ENCODE data around the gene COX5B. TPM values are rescaled to one million over a fixed set of nuclear protein-coding genes. Genes with fewer than 3 reads are reported as not detected.

COX5B gene
- total and polyA plus RNA-seq, 10 of the 15 experiments (the other 5 are each of a cell fraction or from before 2014, with no cell fraction given) = 69.5 to 518 (median 363) TPM

GRCh38 chr2:97663626-97663961 is 17.7 kb downstream of the COX5B start:
- Histone ChIP-seq H3K36me3 (ENCODE audit: control insufficient read depth in 2 of 2, insufficient read depth in 2 of 2, low read length in 1 of 2) (peaks cover 0 to 3% of the 10 kb centered on the region in 2 experiments; a peak in 1 of 4 replicates), H3K4me2 (ENCODE audit: control insufficient read depth, insufficient read depth) (peak overlapping the region; percentile 90; the same call in 1 of the 2 replicates), H3K27me3 (replicated peaks in 1 of 2; ENCODE audit: control insufficient read depth in 2 of 2, insufficient read depth in 2 of 2, low read length in 1 of 2) (no peaks in the 10 kb centered on the region), H3K9me3 (replicated peaks; ENCODE audit: control insufficient read depth, insufficient read depth, low read length) (no peaks in the 10 kb centered on the region), H3K9ac (ENCODE audit: control insufficient read depth, insufficient read depth, low read length) (peak overlapping the region; percentile 96), H4K20me1 (ENCODE audit: control insufficient read depth, insufficient read depth) (peaks cover 2% of the 10 kb centered on the region; the same call in 1 of the 2 replicates), H3K4me1 (ENCODE audit: control insufficient read depth, insufficient read depth, low read length) (no peaks in the 10 kb centered on the region; the same call in 1 of the 2 replicates), H3K4me3 (peak overlapping the region; percentile 98), H3K79me2 (ENCODE audit: control insufficient read depth, insufficient read depth, low read length) (peaks cover 32% of the 10 kb centered on the region), H2AFZ (ENCODE audit: control insufficient read depth, low read depth, low read length) (peak overlapping the region; percentile 70), H3K27ac (ENCODE audit: control insufficient read depth, insufficient read depth) (peak overlapping the region; percentile 96)
- intact Hi-C loops (cut with micrococcal nuclease; ENCODE audit: unreplicated experiment) = loop anchor here (2.0 kb wide), 2 partner anchors 17 to 73 kb away; partner anchors contain the start of gene COX5B
- WGBS (ENCODE audit: insufficient coverage, insufficient replicate concordance, low lambda C conversion rate, missing lambda C conversion rate) = 2% methylated on average over 20 of the region's 46 CpGs
- ATAC-seq (no peak), FAIRE-seq (no peak), DNase-seq (ENCODE audit: low read depth, low spot score) (no peak)
- ChIA-PET CTCF (interaction anchor here (0.5 to 6.0 kb wide), 10 partner anchors 9 to 73 kb away, joined by 3 to 114 read pairs (median 12); partner anchors contain the start of gene COX5B), RAD21 (ENCODE audit: unreplicated experiment) (interaction anchor here (0.7 to 5.9 kb wide), 11 partner anchors 10 to 1598 kb away, joined by 3 to 76 read pairs (median 7); partner anchors contain the start of genes ANKRD36B and COX5B), POLR2A (interaction anchor here (0.8 to 7.5 kb wide), 10 partner anchors 9 to 804 kb away, joined by 3 to 132 read pairs (median 6); partner anchors contain the start of gene COX5B), SMC1A (ENCODE audit: uncharacterized antibody, unreplicated experiment) (interaction anchor here (1.3 to 5.6 kb wide), 8 partner anchors 10 to 73 kb away, joined by 7 to 81 read pairs (median 16); partner anchors contain the start of genes ANKRD36B and COX5B)
- in situ Hi-C loops (cut with MboI) = loop anchor here (10.0 kb wide), 1 partner anchor 1599 kb away; no protein-coding TSS in a partner anchor
- no TSS peak for BruUV-seq (replicated peaks)
- TF ChIP-seq NKRF (conservative IDR thresholded peaks at IDR 0.05) (peak; percentile 79), BHLHE40 (IDR thresholded peaks at IDR 0.05; ENCODE audit: borderline replicate concordance in 1 of 2, low read depth in 2 of 2, low read length in 1 of 2) (peak in 1 of 2 experiments; percentile 60; a peak in 1 of 4 replicates), NFXL1 (IDR thresholded peaks at IDR 0.05; ENCODE audit: borderline replicate concordance) (0 out of 2 replicates have a peak, but pooled peaks have one; percentile 38), HSF1 (IDR thresholded peaks at IDR 0.05; ENCODE audit: low read depth, low read length) (no peak), RELA (IDR thresholded peaks at IDR 0.05; ENCODE audit: borderline replicate concordance, partially characterized antibody) (no peak), POLR2A (IDR thresholded peaks at IDR 0.05; ENCODE audit: low read depth, low read length) (peak; percentile 75; the same call in 1 of the 2 replicates), POLR2AphosphoS5 (IDR thresholded peaks at IDR 0.05; ENCODE audit: low read length) (0 out of 2 replicates have a peak, but pooled peaks have one; percentile 12), CEBPZ (IDR thresholded peaks at IDR 0.05; ENCODE audit: low read depth, low read length) (no peak), CBFB (IDR thresholded peaks at IDR 0.05; ENCODE audit: low read depth) (peak; percentile 9; the same call in 1 of the 2 replicates), GATAD2B (conservative IDR thresholded peaks at IDR 0.05; ENCODE audit: low read depth) (peak; percentile 74), REST (IDR thresholded peaks at IDR 0.05; ENCODE audit: low read depth, low read length) (no peak), NR2F1 (conservative IDR thresholded peaks at IDR 0.05) (peak; percentile 72)
